NOMO-1 (cell line): ENCODE data around the gene LTB4R.

ENCODE experiments used
- DNase-seq, 2 experiments: peaks; one replicate each; lab custom pipeline; 2025; ENCODE audit not compliant: unreplicated experiment in 2 of 2; lab: John Stamatoyannopoulos, UW

Gene LTB4R, protein sequence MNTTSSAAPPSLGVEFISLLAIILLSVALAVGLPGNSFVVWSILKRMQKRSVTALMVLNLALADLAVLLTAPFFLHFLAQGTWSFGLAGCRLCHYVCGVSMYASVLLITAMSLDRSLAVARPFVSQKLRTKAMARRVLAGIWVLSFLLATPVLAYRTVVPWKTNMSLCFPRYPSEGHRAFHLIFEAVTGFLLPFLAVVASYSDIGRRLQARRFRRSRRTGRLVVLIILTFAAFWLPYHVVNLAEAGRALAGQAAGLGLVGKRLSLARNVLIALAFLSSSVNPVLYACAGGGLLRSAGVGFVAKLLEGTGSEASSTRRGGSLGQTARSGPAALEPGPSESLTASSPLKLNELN

DNA sequence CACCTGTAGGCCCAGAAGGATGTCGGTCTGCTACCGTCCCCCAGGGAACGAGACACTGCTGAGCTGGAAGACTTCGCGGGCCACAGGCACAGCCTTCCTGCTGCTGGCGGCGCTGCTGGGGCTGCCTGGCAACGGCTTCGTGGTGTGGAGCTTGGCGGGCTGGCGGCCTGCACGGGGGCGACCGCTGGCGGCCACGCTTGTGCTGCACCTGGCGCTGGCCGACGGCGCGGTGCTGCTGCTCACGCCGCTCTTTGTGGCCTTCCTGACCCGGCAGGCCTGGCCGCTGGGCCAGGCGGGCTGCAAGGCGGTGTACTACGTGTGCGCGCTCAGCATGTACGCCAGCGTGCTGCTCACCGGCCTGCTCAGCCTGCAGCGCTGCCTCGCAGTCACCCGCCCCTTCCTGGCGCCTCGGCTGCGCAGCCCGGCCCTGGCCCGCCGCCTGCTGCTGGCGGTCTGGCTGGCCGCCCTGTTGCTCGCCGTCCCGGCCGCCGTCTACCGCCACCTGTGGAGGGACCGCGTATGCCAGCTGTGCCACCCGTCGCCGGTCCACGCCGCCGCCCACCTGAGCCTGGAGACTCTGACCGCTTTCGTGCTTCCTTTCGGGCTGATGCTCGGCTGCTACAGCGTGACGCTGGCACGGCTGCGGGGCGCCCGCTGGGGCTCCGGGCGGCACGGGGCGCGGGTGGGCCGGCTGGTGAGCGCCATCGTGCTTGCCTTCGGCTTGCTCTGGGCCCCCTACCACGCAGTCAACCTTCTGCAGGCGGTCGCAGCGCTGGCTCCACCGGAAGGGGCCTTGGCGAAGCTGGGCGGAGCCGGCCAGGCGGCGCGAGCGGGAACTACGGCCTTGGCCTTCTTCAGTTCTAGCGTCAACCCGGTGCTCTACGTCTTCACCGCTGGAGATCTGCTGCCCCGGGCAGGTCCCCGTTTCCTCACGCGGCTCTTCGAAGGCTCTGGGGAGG lies at the start of gene LTB4R:
Gene LTB4R, plus strand, starts transcription at position 857 of the 959 bp plus-strand sequence. CDS start 4,150 bp downstream, outside the sequence.
- DNase-seq: peak; percentile 68 to 82

DNA sequence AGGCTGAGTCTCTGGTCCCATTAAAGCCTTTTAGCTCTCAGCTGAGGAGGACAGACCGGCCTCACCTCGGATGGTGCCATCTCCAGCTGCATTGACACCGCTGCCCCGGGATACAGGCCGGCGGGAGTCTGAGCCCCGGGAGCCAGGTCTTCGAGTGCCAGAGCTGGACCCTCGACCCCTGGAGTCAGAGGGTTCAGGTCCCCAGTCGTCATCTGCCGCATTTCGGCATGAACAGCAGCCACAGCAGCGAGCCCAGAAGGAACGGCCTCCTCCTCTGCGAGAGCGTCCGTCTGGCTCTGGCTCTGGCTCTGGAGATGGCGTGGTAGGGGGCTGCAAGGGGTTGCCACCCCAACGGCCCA lies 49.4 kb upstream of the LTB4R start:
- no peak for DNase-seq

DNA sequence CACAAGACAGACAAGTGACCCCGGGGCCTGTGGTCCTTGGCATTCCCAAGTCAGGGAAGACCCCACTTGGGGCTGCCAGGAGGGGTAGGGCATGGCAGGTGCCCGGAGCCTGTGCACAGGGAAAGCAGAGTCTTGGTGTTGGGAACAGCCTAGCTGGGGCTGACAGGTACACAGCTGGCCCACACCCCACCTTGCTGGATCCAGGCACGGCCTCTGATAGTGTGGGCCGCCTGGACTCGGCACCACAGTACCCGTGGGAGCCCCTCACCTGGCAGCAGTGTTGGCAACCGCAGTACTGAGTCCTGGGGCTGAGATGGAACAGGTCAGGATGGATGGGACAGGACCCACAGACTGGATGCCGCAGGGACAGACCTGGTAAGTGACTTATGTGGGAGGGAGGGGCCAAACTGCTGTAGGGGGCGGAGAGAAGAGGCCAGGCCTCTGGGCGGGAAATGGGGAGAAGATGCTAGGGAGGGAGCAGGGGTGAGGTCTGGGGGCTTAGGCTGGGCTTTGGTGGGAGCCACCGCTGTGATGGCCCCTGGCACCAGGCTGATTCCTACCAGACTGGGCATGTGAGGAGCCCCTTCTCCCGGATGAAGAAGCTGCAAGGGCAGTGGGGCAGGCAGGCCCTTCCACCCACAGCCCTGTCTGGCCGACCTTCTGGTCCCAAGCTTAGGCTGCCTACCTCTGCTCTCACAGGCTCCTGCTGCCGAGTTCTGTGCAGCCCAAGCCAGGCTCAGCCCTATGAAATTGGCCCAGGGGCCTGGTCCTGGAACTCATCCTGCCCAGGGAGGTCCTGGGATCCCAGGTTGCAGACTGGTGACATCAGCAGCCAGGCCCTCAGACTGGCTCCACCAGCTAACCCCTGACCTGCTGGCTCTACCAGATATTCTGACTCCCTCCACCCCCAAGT lies 48.2 kb upstream of the LTB4R start, which contains the start of gene TGM1:
Gene TGM1, minus strand, starts transcription at position 357 of the 913 bp plus-strand sequence. CDS start 825 bp downstream, outside the sequence.
- DNase-seq: no peak

DNA sequence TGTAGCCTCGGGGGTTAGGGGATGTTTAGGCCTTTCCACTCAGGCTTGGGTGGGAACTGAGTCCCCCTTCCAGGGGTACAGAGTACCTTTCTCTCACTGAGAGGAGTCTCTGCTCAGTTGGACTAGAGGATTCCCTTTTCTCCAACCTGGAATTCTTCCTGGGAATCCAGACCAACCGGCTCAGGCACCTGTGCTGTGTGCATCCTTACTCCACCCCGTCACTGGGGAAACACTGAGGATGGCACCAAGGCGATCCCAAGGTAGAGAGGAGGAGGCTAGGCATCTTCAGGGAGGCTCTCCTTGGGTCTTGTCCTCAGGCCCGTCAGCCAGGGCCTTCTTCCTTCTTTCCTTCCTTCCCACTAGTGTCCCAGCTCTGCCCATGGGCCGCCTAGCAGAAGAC lies 47.5 kb upstream of the LTB4R start:
- no peak for DNase-seq

DNA sequence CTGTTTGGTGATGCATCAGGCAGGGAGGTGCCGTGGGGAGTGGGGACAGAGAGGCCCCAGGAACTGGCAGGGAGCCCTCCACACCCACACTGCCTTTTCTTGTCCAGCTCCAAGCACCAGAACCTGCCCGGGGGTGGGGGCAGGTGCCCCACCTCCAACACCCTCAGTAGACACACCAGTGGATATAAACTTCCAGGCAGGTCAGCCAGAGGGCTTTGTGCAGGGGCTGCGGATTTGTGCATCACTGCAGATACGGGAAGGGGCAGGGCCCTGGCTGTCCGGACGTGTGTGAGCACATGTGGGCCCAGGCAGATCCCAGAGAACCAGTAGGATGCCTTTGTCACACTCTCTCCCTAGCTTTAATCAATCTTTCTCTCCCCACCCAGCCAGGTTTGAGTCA lies 47.0 kb upstream of the LTB4R start:
- no peak for DNase-seq

DNA sequence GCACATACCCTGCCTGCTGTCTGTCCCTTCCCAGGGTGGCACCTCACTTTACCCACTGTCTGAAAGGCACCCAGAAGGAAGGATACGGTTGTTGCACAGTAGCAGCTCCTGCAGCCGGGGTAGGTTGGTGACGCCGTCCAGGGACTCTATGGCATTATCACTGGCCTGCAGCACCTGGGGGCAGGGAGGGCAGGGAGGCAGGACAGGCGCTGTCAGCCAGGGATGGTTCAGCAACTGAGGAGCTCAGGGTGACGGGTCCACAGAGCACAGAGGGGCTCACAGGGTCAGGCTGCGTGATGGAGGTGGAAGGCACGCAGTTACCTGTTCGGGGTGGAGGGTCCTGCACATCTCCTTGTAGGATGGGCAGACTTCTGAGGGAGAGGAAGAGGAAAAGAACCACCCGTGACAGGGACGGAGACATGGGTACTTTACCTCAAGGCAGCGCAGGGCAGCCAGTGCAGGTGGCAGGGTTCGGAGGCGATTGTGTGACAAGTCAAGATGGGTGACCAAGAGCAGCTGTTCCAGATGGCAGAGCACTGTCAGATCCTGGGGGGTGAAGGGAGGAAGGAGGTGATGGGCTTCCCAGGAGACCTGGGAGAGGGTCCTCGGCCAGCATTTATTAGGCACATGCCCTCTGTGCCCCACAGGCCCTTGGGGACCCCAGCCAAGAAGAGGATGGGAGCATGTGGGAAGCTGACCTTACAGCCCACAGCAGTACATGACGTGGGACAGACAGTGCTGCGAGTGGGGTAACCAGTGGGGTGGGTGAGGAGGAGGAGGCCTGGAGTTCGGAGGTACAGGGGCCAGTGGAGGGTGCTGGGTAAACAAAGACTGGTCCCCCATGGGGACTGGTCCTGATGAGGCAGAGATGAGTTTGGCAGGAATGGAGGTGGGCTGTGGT lies 44.7 kb upstream of the LTB4R start:
- DNase-seq: no peak

DNA sequence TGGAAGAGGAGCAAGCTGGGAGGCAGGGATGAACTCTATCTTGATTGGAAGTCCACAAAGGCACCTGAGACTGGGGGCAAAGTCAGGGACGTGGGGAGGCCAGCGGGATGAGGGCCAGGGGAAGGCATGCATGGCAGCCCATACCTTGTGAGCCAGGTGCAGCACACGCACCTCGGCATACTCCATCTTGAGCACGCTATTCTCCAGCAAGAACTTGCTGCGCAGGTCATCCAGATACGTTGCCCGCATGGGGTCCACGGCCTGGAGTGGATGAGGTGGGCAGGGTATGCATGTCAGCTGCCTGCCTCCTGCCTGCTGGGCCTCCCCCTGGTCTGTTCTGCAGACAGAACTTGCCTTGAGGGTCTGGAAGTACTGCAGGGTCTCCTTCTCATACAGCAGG lies 43.8 kb upstream of the LTB4R start:
- DNase-seq: no peak

DNA sequence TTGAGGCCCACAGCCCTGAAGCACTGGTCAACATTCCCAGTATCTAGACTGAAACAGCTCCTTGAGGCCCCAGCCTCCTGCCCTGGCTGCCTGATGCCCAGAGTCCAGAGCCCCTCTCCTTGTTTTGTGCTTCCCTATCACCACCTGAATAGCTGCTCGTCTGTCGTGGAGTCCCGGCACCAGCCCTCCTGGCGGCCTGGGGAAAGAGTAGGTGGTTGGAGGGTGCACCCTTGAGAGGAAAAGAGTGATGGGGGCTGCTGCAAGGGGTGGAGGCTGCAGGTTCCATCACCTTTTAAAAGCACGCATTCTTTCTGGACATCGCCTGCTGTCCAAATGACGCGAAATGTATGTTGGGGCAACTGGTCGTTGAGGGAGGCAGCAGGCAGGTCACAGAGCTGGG lies 43.1 kb upstream of the LTB4R start:
- no peak for DNase-seq

DNA sequence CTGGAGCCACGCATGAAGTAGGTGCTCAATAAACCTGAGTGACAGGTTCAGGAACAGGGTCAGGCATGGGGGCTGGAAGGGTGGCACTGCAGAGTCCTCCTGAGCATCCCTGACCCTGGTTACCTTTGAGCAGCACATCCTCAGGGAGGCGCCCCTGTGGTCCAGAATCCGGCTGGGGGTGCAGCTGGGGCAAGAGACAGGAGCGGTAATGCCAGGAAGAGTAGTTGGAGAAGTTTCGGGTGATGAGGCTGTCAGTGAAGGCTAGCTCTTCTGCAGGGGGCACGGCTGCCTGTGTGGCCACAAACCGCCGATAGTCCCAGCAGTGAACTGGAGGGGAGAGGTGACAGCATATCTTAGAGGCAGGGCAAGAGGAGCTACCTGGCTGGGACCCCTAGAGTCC lies 41.9 kb upstream of the LTB4R start:
- DNase-seq: no peak

DNA sequence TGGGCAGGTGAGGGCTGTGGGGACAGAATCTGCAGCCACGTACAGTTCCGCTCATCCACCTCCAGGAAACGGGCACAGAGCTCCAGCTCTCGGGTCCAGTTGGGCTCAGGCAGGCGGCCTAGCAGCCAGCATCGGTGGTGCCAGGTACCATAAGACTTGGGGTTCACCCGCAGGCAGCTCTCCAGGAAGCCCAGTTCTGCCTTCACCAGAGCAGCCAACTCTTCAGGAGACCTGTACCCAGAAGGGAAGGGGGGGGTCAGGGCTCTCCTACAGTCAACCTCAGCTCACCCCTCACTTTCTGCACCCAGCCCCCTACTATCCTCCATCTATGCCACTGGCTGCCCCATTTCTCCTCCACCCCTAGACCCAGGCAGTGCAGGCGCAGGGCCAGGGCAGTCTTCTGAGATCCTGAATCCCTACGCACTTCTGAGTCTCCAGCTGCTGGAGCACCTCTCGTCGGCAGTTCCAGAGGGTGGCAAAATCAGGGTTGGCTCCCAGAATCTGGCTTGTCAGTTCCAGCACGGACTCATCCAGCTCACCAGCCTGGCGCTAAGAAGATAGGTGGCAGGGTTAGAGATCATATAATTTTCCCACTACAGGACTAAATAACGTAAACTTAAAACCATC lies 41.3 kb upstream of the LTB4R start:
- no peak for DNase-seq

DNA sequence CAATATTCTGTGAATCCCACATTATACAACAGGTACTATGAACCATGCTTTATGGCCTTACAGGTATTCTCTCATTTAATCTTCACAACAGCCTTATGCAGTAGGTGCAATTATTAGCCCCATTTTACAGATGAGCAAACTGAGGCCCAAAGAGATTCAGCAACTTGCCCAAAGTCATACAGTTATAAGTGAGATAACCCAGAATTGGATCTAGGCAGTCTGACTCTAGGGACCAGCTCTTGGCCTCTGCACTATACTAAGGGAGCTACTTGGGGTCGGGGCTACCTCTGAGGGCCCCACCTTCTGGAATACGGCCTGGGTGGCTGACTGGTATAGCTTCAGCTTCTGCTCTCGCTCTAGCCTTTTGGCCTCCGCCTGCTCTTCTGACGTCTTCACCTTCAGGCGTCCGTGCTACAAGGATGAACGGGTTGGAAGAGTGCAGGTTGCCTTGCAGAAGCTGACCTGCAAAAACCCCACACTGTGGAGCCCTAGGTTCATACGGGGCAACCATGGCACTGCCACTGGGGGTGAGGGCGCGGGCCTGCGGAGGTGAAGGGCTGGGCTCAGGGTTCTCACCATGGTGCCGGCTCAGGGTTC lies 40.7 kb upstream of the LTB4R start:
- no peak for DNase-seq

DNA sequence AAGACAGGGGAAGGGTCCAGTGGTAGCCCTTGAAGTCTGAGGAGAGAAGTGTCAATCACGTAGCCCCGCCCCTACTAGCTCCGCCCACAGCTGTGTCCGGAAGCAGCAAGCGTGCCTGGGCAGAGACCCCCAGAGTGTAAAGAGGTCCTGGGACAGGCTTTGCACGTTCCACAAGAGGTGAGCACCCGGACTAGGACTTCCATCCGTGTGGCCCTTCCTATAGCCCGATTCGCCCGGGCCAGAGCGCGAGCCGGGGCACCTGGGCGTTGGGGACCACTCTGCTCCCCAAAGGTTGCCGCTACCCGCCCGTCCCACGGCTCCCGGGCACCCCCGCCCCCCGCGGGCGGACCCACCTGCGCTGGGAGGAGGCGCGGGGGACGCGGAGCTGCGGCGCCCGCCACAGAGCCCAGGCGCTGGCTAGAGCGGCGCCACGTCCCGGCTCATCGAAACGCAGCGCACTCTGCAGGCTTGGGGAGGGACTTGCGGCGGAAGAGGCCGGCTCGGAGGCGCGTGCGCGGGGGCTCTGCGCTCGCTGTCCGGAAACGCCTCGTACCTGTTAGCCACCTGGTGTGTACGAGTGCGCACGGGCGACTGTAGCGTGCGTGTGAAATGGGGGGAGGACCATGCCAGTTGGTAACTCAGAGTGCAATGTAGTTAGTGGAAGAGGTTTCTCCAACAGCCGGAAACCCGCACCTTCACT lies 40.0 kb upstream of the LTB4R start, which contains the start of gene RABGGTA:
Gene RABGGTA, minus strand, starts transcription at position 464 of the 700 bp plus-strand sequence. CDS start 482 bp downstream, outside the sequence.
- DNase-seq: peak; percentile 78 to 91

DNA sequence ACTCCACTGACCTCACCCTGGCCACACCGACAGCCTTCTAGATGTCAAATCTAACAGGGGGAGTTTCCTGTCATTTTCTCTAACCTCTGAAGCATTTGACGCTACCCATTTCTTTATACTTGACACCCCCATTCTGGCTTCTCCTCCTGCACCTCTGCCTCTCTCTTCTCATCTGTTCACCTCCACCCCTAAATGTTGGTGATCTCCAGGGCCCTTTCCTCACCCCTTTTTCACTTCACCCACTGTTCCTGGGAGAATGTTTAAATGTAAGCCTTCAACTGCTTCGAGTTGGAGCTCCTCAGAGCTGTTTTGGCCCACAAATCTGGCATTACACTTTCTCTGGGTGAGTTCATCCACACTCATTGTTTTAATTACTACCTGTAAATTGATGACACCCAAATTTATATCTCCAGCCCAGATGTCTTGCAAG lies 39.5 kb upstream of the LTB4R start:
- no peak for DNase-seq

DNA sequence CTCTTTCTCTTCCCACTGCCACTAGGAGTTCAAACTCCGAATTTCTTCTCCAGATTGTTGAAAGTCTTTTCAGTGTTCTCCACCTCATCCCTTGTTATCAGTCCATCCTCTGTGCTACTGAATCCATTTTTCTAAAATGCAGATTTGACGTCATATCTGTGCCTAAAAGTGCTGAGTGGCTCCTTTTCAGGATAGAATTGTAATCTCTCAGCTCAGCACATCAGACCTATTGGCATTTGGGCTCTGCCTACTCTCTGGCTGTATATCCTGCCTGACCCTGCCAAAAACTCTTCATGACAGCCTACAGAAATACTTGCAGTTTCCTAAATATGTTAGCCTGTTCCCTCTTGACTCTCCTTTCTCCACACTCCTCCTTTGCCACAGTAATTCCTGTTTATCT lies 38.8 kb upstream of the LTB4R start:
- no peak for DNase-seq

DNA sequence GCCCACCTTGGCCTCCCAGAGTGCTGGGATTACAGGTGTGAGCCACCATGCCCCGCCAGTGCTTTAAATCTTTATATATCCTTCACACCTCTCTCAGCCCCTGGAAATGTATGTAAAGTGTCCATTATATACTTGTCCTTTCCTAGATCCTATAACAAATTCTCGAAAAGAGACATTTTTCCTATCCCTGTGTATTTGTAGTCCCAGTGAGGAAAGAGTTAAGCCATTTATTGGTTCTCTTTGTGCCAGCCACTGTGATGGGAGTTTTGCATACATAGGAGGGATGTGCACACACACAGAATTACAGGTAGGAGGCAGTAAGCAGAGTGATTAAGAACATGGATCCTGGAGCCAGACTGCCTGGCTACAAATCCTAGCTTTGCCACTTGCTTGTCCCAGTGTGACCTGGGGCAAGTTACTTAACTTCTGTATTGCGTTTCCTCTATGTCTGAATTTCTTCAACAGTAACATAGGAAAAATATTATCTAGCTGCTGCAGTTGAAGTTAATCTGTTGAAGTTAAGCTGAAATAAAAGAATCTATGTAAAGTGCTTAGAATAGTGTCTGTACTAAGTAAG lies 37.8 kb upstream of the LTB4R start:
- DNase-seq: no peak

DNA sequence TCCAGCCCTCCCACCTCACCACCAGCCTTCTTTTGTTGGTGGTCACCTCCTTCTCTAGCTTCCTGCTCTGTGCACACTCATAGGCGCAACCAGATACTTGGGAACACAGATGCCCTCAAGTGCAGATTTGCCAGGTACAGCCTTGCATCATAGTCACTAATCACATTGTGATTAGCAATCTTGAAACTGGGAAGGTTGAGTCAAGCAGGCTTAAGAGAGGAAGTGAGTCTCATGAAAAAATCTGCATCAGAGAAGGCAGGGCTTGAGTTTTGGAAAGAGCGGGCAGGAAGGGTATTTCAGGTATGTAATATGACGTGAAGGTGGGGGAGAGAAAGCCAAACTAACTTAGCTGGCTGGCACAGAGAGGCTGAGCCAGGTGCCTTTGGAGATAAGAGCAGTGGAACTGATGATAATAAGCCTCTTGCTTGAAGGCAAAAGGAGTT lies 37.2 kb upstream of the LTB4R start:
- DNase-seq: peak; percentile 75 to 92

DNA sequence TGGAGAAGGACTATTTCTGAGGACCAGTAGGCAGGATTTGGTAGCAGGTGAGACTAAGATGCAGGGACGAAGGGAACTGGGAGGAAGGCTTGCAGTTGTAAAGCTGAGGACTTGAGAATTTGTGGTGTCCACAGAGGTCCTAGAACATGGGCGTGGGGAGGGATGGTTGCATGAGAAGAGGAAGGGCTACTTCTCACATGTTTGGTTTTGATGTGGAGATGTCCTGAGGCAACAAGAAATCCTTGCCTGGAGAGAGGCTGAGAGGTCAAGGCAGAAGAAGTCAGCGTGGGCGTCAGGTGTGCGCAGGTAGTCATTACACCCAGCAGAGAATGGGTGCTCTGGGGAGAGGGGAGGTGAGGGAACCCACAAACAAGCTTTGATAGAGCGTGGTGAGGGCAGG lies 34.2 kb upstream of the LTB4R start:
- DNase-seq: no peak
